Fibroblast of mammary gland (primary cell): Measurements from ENCODE around the gene DMRTA2.
A peak's percentile ranks its signal among the peaks of the same experiment; 100 is the strongest.

Source experiments
- DNase-seq: peaks from one replicate; pipeline ENCODE4 v3.0.0-alpha.2; 2010; ENCODE audit warnings: low read depth
- H3K4me3 ChIP-seq: 2 replicates; pipeline ENCODE4 v1.5.1; 2011; ENCODE audit warnings: low read depth, mild to moderate bottlenecking, low read length, moderate library complexity; ENCODE audit not compliant: control insufficient read depth
- CTCF ChIP-seq: conservative IDR thresholded peaks from 2 replicates; pipeline ENCODE4 v1.5.1; 2011; ENCODE audit warnings: low read depth, low read length, inconsistent platforms; ENCODE audit not compliant: control insufficient read depth, insufficient read depth

DMRTA2 gene

GRCh38 chr1:50430010-50430405, 6.8 kb upstream of the DMRTA2 start:
- no peak for DNase-seq
- no peak overlapping the region for H3K4me3 ChIP-seq
- TF ChIP-seq CTCF: no peak

DNA sequence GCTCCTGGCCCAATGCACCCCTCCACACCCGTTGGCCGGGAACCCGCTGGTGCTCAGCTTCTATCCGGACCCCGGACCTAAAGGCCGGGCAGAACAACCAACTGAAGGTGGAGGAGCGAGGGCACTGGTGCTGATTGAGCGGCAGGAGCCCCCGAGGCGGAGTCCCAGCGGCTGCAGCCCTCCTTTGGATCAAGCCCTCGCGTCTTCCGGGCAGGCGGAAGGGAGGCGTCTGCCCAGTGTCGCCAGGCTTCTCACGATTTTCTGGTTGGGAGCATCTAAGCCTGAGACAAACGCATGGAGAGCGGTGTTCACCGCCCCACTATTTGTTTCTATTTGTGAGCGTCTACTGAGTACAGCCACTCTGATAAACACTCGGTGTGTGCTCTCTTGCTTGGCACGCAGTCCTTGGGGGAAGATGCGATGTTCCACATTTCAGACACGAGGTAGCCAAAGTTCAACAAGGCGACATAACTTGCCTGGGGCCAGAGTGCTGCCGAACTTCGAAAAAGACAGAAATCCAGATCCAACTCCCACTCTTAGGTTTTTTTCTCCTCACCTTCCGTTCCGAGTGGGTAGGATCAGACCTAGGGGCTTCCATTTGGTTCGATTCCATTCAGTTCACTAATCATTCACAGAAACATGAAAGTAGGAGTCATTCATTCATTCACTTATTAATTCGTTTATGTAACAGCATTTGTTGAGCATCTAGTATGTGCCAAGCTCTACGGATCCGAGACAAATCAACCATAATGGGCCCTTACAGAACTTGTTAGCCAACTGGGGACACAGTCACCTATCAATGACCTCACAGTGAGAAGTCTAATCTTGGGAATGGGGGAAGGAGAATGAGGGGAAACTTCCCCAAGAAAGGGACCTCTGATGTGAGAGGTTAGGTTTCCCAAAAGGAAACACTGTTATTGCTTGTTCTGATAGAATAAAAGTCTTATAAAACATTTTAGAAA, 4.9 kb upstream of the DMRTA2 start:
- DNase-seq: no peak
- no peak overlapping the region for H3K4me3 ChIP-seq
- no peak for TF ChIP-seq CTCF

- no peak for DNase-seq
- no peak overlapping the region for H3K4me3 ChIP-seq
- TF ChIP-seq CTCF: no peak
Measured at GRCh38 chr1:50427086-50427817, 4.0 kb upstream of the DMRTA2 start.

DNA sequence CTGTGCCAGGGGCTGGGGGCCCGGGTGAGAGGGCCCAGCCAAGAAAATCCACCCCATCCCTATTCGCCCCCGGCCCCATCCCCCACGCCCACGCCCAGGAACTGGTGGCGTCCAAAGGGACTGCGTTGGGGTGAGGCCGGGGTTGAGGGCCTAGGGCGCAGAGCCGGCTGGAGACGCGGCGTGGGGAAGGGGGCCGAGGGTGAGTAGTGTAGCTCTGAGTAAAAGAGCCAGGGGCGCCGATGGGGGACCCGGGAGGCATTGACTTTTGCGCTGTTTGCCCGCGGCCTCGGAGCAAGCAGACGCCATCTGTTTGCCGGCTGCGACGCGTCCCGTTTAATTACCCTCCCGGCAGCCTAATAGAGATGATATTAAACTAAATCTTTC, 3.5 kb upstream of the DMRTA2 start:
- H3K4me3 ChIP-seq: no peak overlapping the region
- no peak for DNase-seq
- TF ChIP-seq CTCF: no peak

GRCh38 chr1:50426108-50426700, 3.0 kb upstream of the DMRTA2 start:
- DNase-seq: no peak
- H3K4me3 ChIP-seq: no peak overlapping the region
- no peak for TF ChIP-seq CTCF

GRCh38 chr1:50425376-50426107, 2.3 kb upstream of the DMRTA2 start:
- DNase-seq: peak; percentile 19
- no peak overlapping the region for H3K4me3 ChIP-seq
- TF ChIP-seq CTCF: peak; percentile 1
